HL-60/S4 (cell line): Measurements from ENCODE around the gene ATXN10.

Experiments used
- in situ Hi-C: fragments of 300-500 bp; cut with MboI; formaldehyde crosslinking; loops from 2 replicates; pipeline ENCODE4 v1.14.3; 2022; ENCODE audit warnings: low sequenced_read_pairs

Gene ATXN10

DNA sequence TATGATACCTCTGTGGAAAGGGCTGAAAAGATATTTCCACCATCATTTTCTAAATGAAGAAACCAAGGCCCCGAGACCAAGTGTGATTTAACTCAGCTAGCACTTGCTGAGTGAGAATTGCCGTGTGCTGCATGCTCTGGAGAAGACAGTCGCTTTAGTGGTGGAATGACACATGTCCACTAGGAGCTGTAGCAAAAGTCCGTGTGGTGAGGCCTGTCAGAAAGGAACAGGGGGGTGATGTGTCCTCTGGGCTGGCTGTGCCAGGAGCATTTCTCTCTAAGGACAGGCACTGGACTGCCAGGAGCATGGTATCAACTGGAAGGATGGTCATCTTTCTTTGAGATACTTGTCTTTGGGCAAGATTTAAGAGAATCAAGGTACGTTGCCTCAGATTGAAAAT, 72.8 kb downstream of the ATXN10 start:
- in situ Hi-C loops, result no loop called here

DNA sequence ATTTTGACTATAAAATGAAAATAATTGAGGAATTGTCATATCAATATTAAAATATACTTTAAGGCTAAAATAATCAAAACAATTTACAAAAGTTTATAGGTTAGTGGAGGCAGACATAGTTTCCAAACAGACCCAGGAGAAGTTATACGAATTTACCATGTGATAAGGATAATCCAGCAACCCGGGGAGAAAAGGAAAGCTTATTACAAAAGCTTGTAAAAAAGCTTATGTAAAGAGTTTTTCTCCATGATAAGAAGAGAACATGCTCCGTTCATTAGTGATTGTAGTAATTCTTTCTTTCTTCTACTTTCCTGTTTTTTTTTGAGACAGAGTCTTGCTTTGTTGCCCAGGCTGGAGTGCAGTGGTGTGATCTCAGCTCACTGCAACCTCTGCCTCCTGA, 79.0 kb downstream of the ATXN10 start:
- in situ Hi-C loops, result no loop called here

DNA sequence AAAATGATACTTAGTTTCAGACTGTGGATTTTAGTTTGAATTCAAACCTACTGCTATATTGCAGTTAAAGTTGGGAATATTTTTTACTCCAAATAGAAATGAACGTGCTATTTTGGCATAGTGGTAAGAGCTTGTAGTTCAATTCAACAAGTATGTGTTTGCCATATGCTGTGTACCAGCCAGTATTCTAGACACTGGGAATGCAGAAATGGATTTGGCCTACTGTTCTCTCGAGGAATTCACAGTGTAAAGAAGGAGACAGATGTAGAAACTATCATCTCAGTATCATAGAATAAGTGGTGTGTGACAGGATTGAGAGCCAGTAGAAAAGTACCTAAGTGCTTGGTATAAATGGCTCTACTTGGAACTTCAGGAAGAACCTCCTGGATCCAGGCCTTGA, 80.4 kb downstream of the ATXN10 start:
- in situ Hi-C loops, result no loop called here

DNA sequence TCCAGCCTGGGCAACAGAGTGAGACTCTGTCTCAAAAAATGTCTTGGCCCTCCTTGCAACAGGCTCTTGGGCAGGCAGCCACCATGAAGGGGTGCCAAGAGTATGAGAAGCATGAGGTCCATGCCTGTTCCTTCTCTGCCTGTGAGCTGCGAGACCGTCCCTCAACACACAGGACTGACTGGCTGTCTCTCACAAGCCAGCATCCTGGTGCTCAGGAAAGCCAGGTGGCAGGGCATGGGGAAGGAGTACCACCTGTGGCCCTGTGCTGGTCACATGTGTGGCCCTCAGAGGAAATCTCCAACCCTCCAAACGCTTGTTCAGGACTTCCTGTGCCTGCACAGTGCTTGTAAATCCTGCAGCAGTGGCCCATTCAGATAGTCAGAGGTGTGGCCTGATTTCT, 83.2 kb downstream of the ATXN10 start:
- in situ Hi-C loops, result no loop called here

DNA sequence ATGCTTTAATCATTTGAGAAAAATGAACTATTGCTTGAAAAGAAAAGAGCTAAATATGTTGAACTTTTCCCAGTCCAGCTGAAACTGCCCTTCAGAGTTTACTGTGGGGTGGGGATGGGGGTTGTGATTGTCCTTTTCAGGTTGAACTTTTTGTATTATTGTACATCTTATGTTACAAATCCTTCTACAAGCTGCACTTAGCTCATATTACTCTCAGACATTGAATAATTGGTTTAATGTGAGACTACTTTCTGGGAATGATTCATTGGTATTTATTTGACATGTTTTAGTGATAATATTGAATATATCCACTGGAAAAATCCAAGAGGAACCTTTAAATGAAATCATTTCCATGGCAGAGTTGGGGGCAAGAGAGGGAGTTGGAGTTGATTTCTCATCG, 84.9 kb downstream of the ATXN10 start:
- in situ Hi-C loops, result no loop called here

DNA sequence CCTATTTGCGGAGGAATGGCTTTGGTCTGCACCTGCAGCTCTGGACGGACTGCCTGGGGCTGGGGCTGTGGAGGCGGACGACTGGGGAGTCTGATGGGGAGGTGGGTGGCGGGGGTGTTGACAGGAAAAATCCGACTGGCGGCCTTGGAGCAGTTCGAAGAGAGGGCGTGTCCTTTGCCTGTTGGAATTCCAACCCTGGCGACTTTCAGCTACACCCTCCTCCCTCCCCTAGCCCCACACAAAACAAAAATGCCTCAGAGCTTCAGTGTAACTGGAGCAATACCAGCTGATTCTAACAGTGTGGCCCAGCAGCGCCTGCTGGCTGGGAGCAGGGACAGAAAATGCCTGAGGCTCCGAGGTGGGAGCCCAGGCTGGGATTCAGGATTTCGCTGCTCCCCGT, 85.4 kb downstream of the ATXN10 start:
- in situ Hi-C loops, result no loop called here

DNA sequence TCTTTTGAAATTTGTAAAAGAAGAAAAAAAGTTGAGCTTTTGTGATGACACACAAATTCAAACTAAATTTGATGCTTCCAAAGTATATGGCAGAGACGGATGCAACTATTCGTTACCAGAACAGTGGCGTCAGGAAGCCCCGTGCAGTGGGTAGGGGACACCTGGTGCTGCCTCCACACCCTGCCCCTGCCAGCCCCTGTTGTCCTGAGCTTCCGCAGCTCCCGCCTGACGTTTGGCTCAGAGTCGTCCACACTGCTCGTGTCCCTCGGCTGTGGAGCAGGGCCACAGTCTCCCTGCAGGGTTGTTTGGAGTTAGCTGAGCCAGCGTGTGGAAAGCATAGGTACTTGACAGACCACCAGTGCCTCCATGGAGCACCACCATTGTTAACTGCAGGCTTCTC, 86.3 kb downstream of the ATXN10 start:
- in situ Hi-C loops, result no loop called here

DNA sequence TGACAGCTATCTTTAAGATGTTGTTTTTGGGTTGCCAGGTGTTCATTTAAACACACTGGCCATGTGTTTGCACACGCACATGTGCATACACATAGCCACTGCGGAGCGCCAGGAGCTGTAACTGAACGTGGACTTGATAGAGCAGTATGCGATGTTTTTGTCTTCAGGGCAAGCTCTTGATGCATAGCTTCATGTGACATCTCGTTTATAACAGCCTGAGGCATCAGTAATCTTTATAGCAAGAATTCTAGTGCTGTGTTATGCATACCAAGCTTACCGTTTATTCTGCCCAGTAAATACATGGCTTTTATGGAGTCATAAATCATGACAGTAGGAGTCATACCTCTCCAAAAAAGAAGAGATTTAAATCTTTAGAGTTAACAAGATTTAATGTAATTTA, 87.0 kb downstream of the ATXN10 start:
- in situ Hi-C loops, result no loop called here

DNA sequence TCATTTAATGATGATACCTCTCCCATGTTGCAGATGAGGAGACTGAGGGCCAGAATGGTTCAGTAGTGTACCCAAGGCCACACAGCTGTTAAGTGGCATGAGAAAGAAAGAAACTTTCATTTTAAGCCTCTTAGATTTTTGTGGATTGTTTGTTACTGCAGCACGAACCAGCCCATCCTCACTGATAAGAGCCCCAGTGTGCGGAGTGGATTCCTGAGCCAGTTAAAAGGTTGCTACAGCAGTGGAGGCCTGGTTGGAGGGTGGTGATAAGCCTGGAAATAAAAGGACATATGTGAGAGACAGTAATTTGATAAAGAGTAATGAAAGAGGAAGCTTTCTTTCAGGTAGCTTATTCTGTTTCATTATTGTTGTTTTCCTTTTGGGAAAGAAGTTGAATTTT, 89.0 kb downstream of the ATXN10 start:
- in situ Hi-C loops, result no loop called here

DNA sequence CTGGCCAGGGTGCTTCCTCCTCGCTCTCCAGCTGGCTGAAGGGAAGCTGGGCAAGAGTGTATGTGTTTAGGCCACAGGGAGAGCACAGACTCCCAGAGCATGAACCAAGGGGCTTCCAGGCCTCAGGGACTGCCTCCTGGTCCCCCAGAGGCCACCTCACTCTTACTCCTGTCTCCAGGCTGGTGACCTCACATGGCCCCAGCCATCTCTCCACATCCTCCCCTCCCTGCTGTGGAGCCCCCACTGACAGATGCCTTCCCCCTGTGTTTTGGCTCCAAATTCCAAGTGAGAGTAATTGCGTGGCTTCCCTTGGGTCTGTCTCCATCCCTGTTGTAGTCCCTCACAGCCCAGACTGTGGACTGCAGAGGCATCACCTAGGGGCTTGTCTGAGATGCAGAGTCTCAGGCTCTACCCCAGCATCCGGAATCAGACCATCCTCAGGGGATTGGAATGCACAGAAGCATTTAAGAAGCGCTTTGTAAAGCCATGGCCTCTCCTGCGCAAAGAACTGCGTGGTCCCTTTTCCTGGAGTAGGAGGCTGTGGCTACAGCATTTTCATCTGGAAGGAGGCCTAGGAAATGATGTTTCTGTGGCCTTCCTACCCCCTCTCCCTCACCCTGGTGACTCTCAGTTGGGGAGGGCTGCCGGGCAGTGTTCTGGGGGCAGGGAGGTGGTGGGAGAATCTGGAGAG, 91.1 kb downstream of the ATXN10 start:
- in situ Hi-C loops, result no loop called here

DNA sequence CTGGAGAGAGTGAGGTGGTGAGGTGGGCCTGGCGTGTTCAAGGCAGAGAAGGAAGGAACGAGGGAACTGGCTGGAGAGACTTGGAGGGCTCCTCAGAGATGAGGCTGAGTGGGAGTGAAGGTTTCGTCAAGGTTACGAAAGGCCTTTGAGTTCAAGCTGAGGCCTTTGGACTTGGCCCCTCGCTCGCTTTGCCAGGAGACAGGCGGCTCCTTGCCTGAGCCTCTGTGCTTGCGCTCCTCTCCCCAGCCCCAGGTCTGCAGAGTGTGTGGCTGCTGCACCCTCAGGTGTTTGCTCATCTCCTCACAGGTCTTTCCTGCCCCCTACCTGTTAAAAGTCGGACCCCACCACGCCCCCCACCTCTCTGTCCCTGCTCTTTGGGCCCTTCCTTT, 91.6 kb downstream of the ATXN10 start:
- in situ Hi-C loops, result no loop called here

DNA sequence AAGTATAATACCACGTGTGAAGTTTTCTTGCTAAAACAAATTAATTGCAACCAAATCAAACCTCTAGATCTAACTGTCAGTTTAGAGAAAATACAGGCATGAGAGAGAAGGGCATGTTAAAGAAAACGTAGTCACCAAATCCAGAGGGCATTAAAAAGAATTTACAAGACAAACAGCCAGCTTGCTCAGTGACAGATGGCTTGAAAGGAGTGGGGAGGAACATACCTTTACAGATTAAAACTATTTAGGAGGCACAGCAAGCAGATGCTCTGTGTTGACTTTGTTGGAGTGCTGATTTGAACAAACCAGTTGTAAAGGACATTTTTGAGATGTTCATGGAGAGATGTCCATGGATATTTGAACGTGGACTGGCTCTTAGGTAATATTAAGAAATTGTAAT, 96.9 kb downstream of the ATXN10 start:
- in situ Hi-C loops, result no loop called here

DNA sequence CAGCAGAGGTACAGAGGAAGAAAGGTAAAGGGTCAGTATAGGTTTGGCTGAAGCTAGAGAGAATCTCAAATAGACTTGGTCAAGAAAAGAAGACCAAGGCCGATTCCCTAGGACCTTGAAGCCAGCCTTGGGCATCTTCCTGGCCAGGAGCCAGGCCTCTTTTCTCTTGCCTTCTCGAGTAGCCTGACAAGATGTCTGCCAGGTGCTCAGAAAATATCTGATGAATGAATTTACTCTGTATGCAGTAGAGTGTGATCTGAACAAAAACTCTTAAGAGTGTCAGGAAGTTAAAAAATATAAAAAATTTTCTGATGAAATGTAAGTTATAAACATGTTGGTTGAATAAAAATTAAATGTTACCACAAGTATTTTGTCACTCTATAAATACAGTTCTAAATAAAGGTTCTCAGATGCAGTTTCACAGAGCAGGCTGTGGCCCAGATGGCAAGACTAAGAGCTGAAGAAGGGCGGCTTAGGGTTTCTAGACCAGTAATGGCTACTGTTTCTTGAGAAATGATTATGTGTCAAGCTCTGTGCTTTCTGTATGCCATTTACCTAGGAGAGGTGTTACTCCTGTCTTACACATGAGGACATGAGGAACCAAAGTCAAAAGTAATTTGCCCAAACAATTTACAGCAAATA, 98.1 kb downstream of the ATXN10 start:
- in situ Hi-C loops, result no loop called here

DNA sequence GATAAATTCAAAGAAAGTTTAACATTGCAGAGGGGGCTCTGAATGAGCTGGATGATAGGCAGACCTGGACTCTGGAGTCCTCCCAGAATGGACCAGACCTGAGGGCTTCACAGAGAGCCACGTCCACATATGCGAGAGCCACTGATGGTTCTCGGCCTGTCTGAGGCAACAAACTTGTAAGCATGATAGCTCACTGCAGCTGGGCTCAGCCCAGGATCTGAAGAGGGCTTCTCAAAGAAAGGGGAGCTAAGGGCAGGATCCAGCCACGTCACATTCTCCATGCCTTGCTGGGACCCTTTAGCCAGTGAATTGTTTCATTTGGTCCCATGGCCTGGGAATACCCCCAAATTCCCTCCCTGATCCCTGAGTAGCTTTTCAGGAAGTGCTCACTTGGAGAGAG, 98.9 kb downstream of the ATXN10 start:
- in situ Hi-C loops, result no loop called here

DNA sequence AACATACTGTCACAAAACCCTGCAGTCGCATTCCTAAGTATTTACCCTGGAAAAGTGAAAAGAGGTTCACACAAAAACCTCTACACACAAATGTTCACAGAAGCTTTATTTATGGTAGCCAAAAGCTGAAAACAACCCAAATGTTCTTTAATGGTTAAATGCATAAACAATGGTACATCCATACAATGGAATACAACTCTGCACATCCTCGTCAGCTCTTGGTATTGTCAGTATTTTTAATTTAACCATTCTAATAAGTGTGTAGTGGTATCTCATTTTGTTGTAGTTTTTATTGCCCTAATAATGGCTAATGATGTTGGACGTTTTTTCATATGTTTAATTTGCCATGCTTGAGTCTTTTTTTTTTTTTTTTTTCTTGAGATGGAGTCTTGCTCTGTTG, 99.4 kb downstream of the ATXN10 start:
- in situ Hi-C loops, result no loop called here

DNA sequence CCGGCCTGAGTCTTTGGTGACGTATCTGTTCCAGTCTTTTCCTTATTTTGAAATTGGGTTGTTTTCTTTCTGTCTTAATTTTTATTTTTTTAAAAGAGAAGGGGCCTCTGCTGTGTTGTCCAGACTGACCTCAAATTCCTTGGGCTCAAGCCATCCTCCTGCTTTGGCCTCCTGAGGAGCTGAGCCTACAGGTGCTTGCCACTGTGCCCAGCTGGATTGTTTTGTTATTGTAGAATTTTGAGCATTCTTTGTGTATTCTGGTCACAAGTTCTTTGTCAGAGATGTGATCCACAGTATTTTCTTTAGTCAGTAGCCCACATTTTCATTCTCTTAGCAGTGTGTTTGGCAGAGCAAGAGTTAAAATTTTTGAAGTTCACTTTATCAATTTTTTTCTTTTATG, 100.1 kb downstream of the ATXN10 start:
- in situ Hi-C loops, result no loop called here

DNA sequence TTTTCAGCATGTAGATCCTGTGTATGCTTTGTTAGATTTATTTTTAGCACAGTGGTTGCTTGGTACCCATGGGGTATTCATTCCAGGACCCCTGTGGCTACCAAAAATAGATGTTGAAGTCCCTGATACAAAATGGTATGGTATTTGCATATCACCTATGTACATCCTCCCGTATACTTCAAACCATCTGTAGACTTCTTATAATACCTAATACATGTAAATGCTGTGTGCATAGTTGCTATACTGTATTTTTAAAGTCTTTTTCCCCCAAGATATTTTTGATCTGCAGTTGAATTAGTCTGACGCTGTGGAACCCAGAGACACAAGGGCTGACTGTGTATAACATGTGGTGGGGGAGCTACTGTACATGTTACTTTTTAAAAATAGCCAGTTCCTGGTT, 101.1 kb downstream of the ATXN10 start:
- in situ Hi-C loops, result no loop called here

DNA sequence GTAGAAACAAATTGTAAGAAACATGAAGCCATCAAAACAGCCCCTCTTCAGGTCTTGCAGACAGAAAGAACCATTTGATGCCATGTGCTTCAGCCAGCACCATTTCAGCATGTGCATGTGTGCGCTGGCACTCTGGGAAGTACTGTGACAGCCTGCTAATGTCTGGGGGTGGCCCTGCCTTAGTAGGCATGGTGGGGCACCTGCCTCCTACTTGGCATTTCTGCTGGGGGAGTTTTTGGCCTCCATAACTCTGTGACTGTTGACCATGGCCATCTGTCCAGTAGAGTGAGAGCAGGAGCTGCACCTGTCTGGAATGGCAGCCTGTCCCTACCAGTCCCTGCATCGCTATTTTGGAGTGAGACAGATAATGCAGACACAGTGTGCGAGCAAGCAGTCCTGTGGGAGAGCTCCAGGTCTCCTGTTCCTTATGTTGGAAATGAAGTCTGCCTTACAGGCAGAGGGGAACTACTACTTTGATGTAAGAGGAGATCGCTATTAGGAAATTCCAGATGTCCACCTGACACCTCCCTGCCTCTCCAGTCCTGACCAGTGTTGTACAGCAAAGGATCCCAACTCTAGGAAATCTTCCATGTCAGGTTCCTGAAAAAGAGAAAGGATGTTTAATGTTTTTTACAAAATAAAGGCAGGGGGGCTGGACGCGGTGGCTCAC, 102.5 kb downstream of the ATXN10 start:
- in situ Hi-C loops, result no loop called here

DNA sequence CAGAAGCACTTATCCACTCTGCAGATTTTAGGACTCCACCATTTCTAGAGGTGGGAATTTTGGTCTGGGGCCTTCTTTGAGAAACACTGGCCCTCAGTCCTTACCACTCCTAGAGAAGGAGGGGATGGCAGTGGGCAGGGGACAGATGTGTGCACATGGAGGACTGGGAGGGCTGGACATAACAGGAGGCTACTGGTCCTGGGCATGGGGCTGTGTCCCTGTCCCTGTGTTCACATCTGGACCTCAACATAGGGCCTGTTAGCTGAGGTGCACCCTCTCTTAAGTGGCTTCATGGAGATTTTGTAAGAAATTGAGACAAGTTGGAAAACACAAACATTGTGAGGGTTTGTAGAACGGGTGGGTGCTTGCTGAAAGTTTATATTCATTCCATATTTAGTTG, 103.4 kb downstream of the ATXN10 start:
- in situ Hi-C loops, result no loop called here

DNA sequence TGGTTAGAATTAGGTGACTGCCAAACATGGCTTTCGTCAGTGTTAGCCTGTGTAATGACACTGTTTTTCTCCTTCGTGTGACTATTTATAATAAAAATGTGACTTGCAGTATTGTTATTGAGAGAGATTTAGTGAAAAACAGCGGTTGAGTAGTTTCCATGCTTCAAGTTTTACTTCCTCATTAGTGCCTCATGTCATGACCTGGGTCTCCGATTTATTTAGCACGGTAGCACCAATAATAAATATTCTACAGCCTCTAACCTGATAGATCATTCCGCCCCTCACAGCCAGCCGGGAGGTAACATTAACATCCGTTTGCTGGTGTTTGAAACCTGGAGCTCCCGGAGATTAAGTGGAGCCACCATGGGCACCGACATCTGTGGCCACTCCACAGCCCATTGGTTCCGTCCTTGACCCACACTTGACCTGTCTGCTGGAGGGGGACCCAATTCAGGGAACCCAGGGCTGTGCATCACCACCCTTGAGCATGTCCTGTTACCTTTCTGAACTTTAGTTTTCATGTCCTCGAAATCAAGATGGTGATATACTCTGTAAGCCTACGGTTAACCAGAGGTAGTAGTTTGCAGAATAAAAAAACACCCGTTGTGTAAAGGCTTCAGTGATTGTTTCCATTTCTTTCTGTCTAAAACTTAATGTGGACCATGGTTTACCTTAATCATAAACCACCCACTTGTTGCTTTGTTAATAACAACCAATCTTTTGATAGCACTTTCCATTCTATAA, 104.1 kb downstream of the ATXN10 start:
- in situ Hi-C loops, result no loop called here

DNA sequence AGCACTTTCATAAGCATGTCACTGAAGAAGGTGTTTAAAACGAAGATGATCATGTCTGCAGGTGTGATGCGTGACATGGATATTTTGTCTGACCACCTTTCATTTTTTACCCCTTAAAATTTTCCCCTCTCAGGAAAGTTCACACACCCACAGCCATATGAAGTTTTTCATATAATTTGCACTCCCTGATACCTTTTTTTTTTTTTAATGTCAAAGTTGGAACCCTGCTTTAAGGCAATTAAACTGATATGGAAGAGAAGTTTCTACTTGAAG, 104.6 kb downstream of the ATXN10 start:
- in situ Hi-C loops, result no loop called here
